SU-DHL-6 (cell line): ENCODE results near the gene DOCK10.

Source experiments
- EZH2phosphoT487 ChIP-seq: fragments of 200-600 bp; sonication (generic), shearing (Covaris generic); conservative IDR thresholded peaks from 2 replicates; pipeline ENCODE4 v1.6.1; 2018; ENCODE audit warnings: mild to moderate bottlenecking, antibody characterized with exemption, low read length, moderate library complexity, mixed read lengths
- TF ChIP-seq, protein P1 (sequence below): fragments of 200-600 bp; sonication (generic); IDR thresholded peaks from one replicate; pipeline ENCODE4 v1.5.1; 2017; ENCODE audit warnings: antibody characterized with exemption, mild to moderate bottlenecking, low read length, moderate library complexity; ENCODE audit not compliant: insufficient read depth, poor library complexity, severe bottlenecking

DNA sequence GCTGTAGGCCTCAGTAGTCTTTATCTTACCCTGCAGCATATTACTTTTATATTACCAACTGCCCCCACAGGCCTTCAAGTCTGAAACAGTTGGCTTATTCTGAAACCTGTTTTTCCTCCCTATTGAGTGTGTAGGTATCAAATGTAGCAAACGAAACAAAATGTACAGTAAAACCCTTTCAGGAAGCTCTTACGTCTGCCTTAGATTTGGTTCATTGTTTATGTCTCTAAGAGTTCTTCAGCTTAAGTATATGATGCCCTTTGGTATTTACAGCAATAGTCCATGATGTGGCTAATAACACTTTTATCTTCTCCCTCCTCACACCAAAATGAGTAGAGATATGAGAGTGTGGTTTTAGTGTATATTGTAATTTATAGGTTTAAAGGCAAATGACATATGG is 108.8 kb downstream of the DOCK10 start:
- TF ChIP-seq, protein P1, sequence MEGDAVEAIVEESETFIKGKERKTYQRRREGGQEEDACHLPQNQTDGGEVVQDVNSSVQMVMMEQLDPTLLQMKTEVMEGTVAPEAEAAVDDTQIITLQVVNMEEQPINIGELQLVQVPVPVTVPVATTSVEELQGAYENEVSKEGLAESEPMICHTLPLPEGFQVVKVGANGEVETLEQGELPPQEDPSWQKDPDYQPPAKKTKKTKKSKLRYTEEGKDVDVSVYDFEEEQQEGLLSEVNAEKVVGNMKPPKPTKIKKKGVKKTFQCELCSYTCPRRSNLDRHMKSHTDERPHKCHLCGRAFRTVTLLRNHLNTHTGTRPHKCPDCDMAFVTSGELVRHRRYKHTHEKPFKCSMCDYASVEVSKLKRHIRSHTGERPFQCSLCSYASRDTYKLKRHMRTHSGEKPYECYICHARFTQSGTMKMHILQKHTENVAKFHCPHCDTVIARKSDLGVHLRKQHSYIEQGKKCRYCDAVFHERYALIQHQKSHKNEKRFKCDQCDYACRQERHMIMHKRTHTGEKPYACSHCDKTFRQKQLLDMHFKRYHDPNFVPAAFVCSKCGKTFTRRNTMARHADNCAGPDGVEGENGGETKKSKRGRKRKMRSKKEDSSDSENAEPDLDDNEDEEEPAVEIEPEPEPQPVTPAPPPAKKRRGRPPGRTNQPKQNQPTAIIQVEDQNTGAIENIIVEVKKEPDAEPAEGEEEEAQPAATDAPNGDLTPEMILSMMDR, result no peak
- no peak for TF ChIP-seq EZH2phosphoT487
